ENCODE results near the gene PTPRU.

DNA sequence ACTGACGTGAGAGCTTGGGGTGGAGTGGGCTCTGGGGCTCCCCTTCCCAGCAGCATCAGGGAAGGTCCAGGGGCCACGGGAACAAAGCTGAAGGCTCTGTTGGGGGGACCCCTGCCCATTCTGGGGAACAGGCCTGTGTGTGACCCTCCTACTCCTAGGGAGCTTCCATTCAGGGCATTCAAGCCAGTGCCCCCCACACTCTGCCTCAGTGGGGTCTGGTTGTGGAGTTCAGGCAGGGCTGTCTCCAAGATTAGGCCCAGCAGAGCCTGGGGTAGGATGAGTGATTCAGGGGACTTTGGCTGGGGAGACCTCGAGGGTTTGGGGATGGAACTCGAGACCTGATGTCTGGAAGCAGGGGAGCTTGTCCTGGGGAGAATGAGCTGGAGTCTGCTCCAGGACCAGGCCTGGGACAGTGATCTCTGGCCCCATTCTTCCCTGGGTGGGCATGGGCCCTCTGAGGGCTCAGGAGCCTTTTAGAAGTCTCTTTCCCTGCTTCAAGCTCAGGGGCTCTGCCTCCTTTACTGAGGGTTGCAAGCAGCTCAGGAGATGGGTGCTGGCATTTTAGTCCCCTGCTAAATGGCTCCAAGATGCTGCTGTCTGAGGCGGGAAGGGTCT is 81.7 kb downstream of the PTPRU start:
- TF ChIP-seq CTCF (IDR thresholded peaks at IDR 0.05 in 4 of 5, conservative IDR thresholded peaks at IDR 0.05 in 1 of 5), result no peak
- no peak for TF ChIP-seq POLR2A (IDR thresholded peaks at IDR 0.05)

Data from gastrocnemius medialis (tissue), 4 donors.